GM18511 (cell line): ENCODE measurements around the gene TMEM130.

Experiments
- ATAC-seq: cut with Tn5 transposase; IDR thresholded peaks from one replicate; pipeline ENCODE4 v1.9.1; 2021; ENCODE audit warnings: mild to moderate bottlenecking, moderate library complexity; ENCODE audit not compliant: unreplicated experiment

TMEM130 gene

GRCh38 chr7:98810153-98810802, 59.5 kb downstream of the TMEM130 start:
- ATAC-seq = no peak

- no peak for ATAC-seq
These were observed 60.9 kb downstream of the TMEM130 start for GRCh38 chr7:98808751-98809460.

GRCh38 chr7:98807068-98808048, 62.5 kb downstream of the TMEM130 start:
- ATAC-seq = no peak

GRCh38 chr7:98805956-98806838, 63.6 kb downstream of the TMEM130 start:
- no peak for ATAC-seq

GRCh38 chr7:98802781-98803110, 67.1 kb downstream of the TMEM130 start:
- ATAC-seq = peak; percentile 43

GRCh38 chr7:98802088-98802780, 67.6 kb downstream of the TMEM130 start:
- peak; percentile 91 for ATAC-seq

- ATAC-seq = no peak
These were observed 68.8 kb downstream of the TMEM130 start for GRCh38 chr7:98800996-98801395.

- ATAC-seq = no peak
These were observed 72.7 kb downstream of the TMEM130 start for GRCh38 chr7:98797150-98797549.
